Stimulated activated CD8-positive, alpha-beta memory T cell treated with anti-CD3 and anti-CD28 coated beads, Interleukin-15, amount 100 ng/mL, for 4 hours (primary cell): ENCODE results near the gene TRIM71.

Experiments used
- DNase-seq, 2 donors: peaks; one replicate each; pipeline ENCODE4 v3.0.0-alpha.2; 2020; ENCODE audit warnings: low read depth in 2 of 2

Gene TRIM71

GRCh38 chr3:32865383-32865782 lies 47.6 kb downstream of the TRIM71 start:
- DNase-seq, result no peak

GRCh38 chr3:32866533-32866932 lies 48.7 kb downstream of the TRIM71 start:
- DNase-seq, result no peak

GRCh38 chr3:32867954-32868353 lies 50.2 kb downstream of the TRIM71 start:
- no peak for DNase-seq

- no peak for DNase-seq
Measured at GRCh38 chr3:32868719-32869512, 51.1 kb downstream of the TRIM71 start.

- no peak for DNase-seq
Measured at GRCh38 chr3:32869513-32870047, 51.8 kb downstream of the TRIM71 start.

- DNase-seq, result no peak
Measured at GRCh38 chr3:32870373-32871095, 52.7 kb downstream of the TRIM71 start.

GRCh38 chr3:32871273-32871672 lies 53.5 kb downstream of the TRIM71 start:
- no peak for DNase-seq

- no peak for DNase-seq
Measured at GRCh38 chr3:32872487-32873382, 54.9 kb downstream of the TRIM71 start.

GRCh38 chr3:32873531-32874130 lies 55.8 kb downstream of the TRIM71 start:
- no peak for DNase-seq

- DNase-seq, result no peak
Measured at GRCh38 chr3:32876920-32877319, 59.1 kb downstream of the TRIM71 start.

GRCh38 chr3:32877598-32877997 lies 59.8 kb downstream of the TRIM71 start:
- DNase-seq, result no peak

- no peak for DNase-seq
Measured at GRCh38 chr3:32880225-32880624, 62.4 kb downstream of the TRIM71 start.

- DNase-seq, result no peak
Measured at GRCh38 chr3:32881624-32882023, 63.8 kb downstream of the TRIM71 start.

- no peak for DNase-seq
Measured at GRCh38 chr3:32882189-32882588, 64.4 kb downstream of the TRIM71 start.

GRCh38 chr3:32882603-32883025 lies 64.8 kb downstream of the TRIM71 start:
- DNase-seq, result no peak

- DNase-seq, result no peak
Measured at GRCh38 chr3:32883817-32884216, 66.0 kb downstream of the TRIM71 start.

GRCh38 chr3:32884591-32884990 lies 66.8 kb downstream of the TRIM71 start:
- DNase-seq, result no peak

- DNase-seq, result no peak
Measured at GRCh38 chr3:32885283-32885901, 67.6 kb downstream of the TRIM71 start.

GRCh38 chr3:32886296-32886695 lies 68.5 kb downstream of the TRIM71 start:
- no peak for DNase-seq

- no peak for DNase-seq
Measured at GRCh38 chr3:32886911-32887310, 69.1 kb downstream of the TRIM71 start.

GRCh38 chr3:32888739-32889138 lies 70.9 kb downstream of the TRIM71 start:
- no peak for DNase-seq
